Ascending aorta (tissue), 2 donors: ENCODE data around the gene CASP9. TPM values are rescaled to one million over a fixed set of nuclear protein-coding genes. Genes with fewer than 3 reads are reported as not detected.
A peak's percentile ranks its signal among the peaks of the same experiment; 100 is the strongest.
"Not testable (repeated sequence)": the region's sequence is repeated elsewhere in the genome, so short reads cannot be mapped to it uniquely, and the experiment has no call there.

Experiments used
- DNase-seq, 2 donors: peaks; one replicate each; pipeline ENCODE4 v3.0.0-alpha.2; 2019; ENCODE audit warnings: low spot score in 2 of 2
- H3K27ac ChIP-seq, 2 donors: fragments of 200-600 bp; sonication (generic); one replicate each; pipeline ENCODE4 v1.5.1; 2016 to 2017; ENCODE audit warnings: mild to moderate bottlenecking in 1 of 2
- H3K27me3 ChIP-seq: fragments of 200-600 bp; sonication (generic); one replicate; pipeline ENCODE4 v1.5.1; 2017
- H3K36me3 ChIP-seq, 2 donors: fragments of 200-600 bp; sonication (generic); one replicate each; pipeline ENCODE4 v1.5.1; 2016
- H3K4me1 ChIP-seq, 2 donors: fragments of 200-600 bp; sonication (generic); one replicate each; pipeline ENCODE4 v1.5.1; 2016 to 2017; ENCODE audit warnings: mild to moderate bottlenecking in 1 of 2
- H3K4me3 ChIP-seq, 2 donors: fragments of 200-600 bp; sonication (generic); one replicate each; pipeline ENCODE4 v1.5.1; 2016 to 2017; ENCODE audit warnings: mild to moderate bottlenecking in 1 of 2
- H3K9me3 ChIP-seq, 2 donors: fragments of 200-600 bp; sonication (generic); one replicate each; pipeline ENCODE4 v1.5.1; 2016
- intact Hi-C: fragments of 100-400 bp; cut with DNase I; formaldehyde crosslinking; loops from one replicate; pipeline ENCODE4 v1.15.1; 2023
- total RNA-seq: library from RNA; depleted of rRNA; stranded (reverse); fragments of >200 nt; gene quantifications from one replicate; pipeline ENCODE4 v1.1.0, GENCODE V29; 2016
- TF ChIP-seq, protein P1 (sequence below), 3 experiments: fragments of 200-600 bp in 2 of 3; fragments of 450-650 bp in 1 of 3; sonication (generic) in 2 of 3; IDR thresholded peaks; one replicate each; pipeline ENCODE4 v1.5.1; 2016 to 2019; ENCODE audit warnings: antibody characterized with exemption in 3 of 3, mild to moderate bottlenecking in 1 of 3, moderate library complexity in 1 of 3

The CASP9 gene
- total RNA-seq, 1 donor from 2014 or later: 15.5 TPM

DNA sequence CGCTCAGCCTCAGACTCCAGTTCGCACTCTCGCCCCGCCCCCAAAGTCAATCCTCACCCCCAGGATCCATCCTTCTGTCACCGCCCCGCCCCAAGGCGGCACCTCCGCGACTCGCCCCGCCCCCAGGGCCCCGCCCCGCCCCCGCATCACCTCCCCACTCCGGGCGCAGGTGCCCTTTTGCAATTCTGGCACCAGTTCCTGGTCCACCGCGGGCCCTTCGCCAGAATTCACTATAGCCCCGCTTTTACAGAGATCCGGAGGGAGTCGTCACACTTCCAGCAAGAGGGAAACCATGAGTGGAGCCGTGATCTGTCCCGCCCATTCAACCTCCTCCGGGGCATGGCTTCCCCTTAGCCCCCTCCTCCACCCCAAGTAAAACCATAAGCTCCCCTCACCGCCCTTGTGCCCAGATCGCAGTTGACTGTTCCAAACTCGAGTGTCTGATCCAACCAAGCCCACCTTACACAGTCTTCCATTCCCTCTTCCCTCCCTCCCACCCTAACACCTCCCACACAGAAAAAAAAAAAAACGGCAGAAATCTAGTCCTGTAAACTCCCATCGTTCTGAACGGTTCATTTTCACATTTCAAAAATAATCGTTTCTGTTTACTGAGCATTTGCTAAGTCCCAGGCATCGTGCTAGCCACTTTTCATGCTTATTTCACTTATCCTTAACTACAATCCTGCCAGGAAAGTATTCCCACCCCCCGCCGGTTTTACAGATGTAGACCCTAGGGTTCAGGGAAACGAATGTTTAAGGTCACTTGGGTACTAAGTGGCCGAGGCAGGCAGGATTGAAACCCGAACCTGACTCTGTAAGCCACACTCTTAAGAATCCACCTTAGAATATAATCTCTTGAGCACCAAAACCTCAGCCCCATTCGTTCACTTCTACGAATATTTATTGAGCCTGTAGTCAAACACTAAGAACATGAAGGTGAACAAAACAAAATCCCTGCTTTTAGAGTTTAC lies 1.3 kb upstream of the CASP9 start:
- intact Hi-C loops: loop anchor here (2.0 to 5.0 kb wide), 3 partner anchors 77 to 1437 kb away; partner anchors contain the start of gene DDI2
- peak; percentile 96 to 100 for DNase-seq
- H3K4me1 ChIP-seq: peaks cover 7 to 25% of the 10 kb centered on the region in 2 donors

GRCh38 chr1:15524283-15525049 lies 451 bp upstream of the CASP9 start:
- intact Hi-C loops: loop anchor here (2.0 to 5.0 kb wide), 4 partner anchors 78 to 1438 kb away; partner anchors contain the start of gene DDI2
- Histone ChIP-seq H3K4me3 (peak overlapping the region; percentile 72 to 82), H3K9me3 (no peaks in the 10 kb centered on the region), H3K27me3 (no peaks in the 10 kb centered on the region), H3K36me3 (peaks cover 0 to 1% of the 10 kb centered on the region in 2 donors), H3K4me1 (peaks cover 7 to 25% of the 10 kb centered on the region in 2 donors), H3K27ac (peak overlapping the region; percentile 93 to 94)
- TF ChIP-seq, protein P1, sequence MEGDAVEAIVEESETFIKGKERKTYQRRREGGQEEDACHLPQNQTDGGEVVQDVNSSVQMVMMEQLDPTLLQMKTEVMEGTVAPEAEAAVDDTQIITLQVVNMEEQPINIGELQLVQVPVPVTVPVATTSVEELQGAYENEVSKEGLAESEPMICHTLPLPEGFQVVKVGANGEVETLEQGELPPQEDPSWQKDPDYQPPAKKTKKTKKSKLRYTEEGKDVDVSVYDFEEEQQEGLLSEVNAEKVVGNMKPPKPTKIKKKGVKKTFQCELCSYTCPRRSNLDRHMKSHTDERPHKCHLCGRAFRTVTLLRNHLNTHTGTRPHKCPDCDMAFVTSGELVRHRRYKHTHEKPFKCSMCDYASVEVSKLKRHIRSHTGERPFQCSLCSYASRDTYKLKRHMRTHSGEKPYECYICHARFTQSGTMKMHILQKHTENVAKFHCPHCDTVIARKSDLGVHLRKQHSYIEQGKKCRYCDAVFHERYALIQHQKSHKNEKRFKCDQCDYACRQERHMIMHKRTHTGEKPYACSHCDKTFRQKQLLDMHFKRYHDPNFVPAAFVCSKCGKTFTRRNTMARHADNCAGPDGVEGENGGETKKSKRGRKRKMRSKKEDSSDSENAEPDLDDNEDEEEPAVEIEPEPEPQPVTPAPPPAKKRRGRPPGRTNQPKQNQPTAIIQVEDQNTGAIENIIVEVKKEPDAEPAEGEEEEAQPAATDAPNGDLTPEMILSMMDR (IDR thresholded peaks at IDR 0.05): no peak
- DNase-seq: peak; percentile 97 to 100

More for the DNA sequence above, 1.3 kb upstream of the CASP9 start:
- peak overlapping the region; percentile 69 to 71 for H3K4me3 ChIP-seq
- peaks cover 0 to 4% of the 10 kb centered on the region in 2 donors for H3K36me3 ChIP-seq
- H3K9me3 ChIP-seq: no peaks in the 10 kb centered on the region
- H3K27ac ChIP-seq: peak overlapping the region; percentile 93 to 94
- H3K27me3 ChIP-seq: no peaks in the 10 kb centered on the region
- TF ChIP-seq, protein P1 (IDR thresholded peaks at IDR 0.05): no peak

DNA sequence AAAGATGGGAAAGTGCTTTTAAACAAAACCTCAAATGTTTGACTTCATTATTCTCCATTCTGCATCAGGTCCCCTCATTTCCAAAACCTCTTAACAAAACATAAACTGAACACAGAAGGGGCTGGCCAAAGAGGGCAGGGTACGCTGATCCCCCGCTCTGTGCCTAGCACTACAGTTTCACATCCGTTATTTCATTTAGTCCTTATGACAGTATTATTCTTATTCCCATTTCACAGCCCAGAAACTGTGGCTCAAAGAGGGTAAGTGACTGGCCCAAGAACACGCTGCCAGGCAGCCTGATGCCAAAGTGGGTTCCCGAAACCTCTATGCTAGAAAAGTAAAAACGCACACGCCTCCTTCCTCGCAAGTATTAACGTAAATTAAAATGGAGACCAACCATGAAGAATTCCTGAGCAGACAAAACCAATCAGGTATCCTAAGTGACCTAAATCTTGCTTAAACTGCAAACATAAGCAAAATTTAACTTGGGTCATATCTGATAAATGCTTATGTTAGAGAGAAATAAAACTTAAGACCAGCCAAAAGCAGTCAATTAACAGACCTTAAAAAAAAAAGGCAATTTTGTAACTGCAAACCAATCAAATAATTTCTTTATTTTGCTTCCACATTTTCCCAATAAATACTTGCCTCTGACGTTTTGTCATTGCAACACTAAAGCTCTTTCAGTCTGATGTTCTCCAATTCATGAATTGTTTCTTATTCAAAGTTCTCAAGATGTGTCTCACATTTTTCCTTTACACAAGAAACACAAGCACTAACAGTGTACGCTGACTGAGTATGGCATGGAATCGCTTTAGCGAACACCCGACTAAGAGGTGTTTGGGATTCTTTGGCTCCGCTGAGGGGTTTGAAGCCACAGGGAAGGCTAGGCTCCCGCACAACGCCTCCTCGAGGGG lies 653 bp downstream of the CASP9 start:
- peak in 1 of 2 donors; percentile 62 for DNase-seq
- Histone ChIP-seq H3K9me3 (no peaks in the 10 kb centered on the region), H3K36me3 (no peaks in the 10 kb centered on the region), H3K4me3 (peak overlapping the region; percentile 72 to 82), H3K4me1 (peaks cover 7 to 25% of the 10 kb centered on the region in 2 donors), H3K27ac (peak overlapping the region; percentile 86 to 94), H3K27me3 (no peaks in the 10 kb centered on the region)
- TF ChIP-seq, protein P1 (IDR thresholded peaks at IDR 0.05): no peak
- intact Hi-C loops: loop anchor here (2.0 to 5.0 kb wide), 2 partner anchors 79 to 181 kb away; no protein-coding TSS in a partner anchor

DNA sequence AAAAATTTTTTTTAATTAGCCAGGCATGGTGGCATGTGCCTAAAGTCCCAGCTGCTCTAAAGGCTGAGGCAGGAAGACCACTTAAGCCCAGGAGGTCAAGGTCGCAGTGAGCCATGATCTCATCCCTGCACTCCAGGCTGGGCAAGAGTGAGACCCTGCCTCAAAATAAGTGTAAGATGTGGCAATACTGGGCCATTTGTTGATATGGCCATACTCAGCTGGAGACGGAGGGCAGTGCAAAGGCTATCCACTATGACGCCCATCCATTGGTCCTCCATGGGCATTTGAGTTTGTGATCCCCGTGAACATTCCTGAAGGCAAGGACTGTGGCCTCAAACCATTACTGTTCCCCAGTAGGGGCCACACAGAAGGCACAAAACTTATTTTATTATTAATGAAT lies 1.5 kb downstream of the CASP9 start:
- Histone ChIP-seq H3K9me3 (no peaks in the 10 kb centered on the region), H3K36me3 (peaks cover 3 to 4% of the 10 kb centered on the region in 2 donors), H3K4me1 (peaks cover 5 to 19% of the 10 kb centered on the region in 2 donors), H3K27me3 (no peaks in the 10 kb centered on the region), H3K4me3 (no peak overlapping the region), H3K27ac (no peak overlapping the region)
- peak in 1 of 2 donors; percentile 62 for DNase-seq
- intact Hi-C loops: loop anchor here (5.0 kb wide), 1 partner anchor 180 kb away; no protein-coding TSS in a partner anchor
- TF ChIP-seq, protein P1 (IDR thresholded peaks at IDR 0.05): no peak

DNA sequence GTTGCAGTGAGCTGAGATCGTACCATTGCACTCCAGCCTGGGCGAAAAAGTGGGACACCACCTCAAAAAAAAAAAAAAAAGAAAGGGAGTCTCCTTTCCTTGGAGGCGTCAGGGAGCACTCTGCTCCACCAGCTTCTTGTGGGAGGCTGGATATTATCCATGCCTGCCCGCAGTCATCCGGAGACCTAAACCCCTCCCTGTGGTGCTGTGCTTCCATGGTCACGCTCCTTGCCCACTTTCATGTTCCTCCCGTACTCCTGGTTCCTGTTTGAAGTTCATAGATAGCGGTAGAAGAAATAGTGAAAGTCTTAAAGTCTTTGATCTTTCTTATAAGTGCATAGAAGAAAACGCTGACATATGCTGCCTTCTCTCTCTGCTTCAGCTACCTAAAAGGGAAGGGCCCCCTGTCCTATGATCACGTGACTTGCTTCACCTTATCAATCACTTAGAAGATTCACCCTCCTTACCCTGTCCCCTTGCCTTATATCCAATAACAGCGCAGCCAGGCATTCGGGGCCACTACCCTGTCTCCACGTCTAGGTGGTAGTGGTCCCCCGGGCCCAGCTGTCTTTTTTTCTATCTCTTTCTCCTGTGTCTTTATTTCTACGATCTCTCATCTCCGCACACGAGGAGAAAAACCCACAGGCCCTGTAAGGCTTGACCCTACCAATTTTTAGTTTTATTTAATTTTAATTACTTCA lies 2.7 kb downstream of the CASP9 start:
- peaks cover 0 to 15% of the 10 kb centered on the region in 2 donors for H3K4me1 ChIP-seq
- peak in 1 of 2 donors; percentile 40 for DNase-seq
- intact Hi-C loops: loop anchor here (5.0 kb wide), 1 partner anchor 179 kb away; no protein-coding TSS in a partner anchor

More for the DNA sequence above, 2.7 kb downstream of the CASP9 start:
- not testable (repeated sequence) for H3K27me3 ChIP-seq, H3K9me3 ChIP-seq, H3K36me3 ChIP-seq, H3K4me3 ChIP-seq, H3K27ac ChIP-seq
